AG04450 (cell line): Measurements from ENCODE around the gene ANKRD39. TPM values are rescaled to one million over a fixed set of nuclear protein-coding genes. Genes with fewer than 3 reads are reported as not detected.
A peak's percentile ranks its signal among the peaks of the same experiment; 100 is the strongest.

ENCODE experiments used
- CTCF ChIA-PET: fragments of 300-600, 350-600 bp; formaldehyde crosslinking; extraction: SDS; loops from one replicate; lab custom pipeline; 2022; ENCODE audit warnings: antibody characterized with exemption, inconsistent platforms; lab: Charles Lee
- POLR2A ChIA-PET: fragments of 350-600 bp; formaldehyde crosslinking; extraction: SDS; loops from one replicate; lab custom pipeline; 2021; ENCODE audit warnings: antibody characterized with exemption, inconsistent platforms; lab: Yijun Ruan, JAX
- DNase-seq: peaks from one replicate; pipeline ENCODE4 v3.0.0-alpha.2; 2011; ENCODE audit warnings: low read depth, low spot score
- H3K27ac ChIP-seq: one replicate; pipeline ENCODE4 v1.5.1; 2012; ENCODE audit warnings: low read depth, low read length, control low read depth
- H3K27me3 ChIP-seq: one replicate; pipeline ENCODE4 v1.6.0; 2012; ENCODE audit warnings: low read length; ENCODE audit not compliant: control insufficient read depth, insufficient read depth
- H3K4me3 ChIP-seq: 2 replicates; pipeline ENCODE4 v1.5.1; 2011; ENCODE audit warnings: mild to moderate bottlenecking, low read depth, low read length, control low read depth
- H3K9me3 ChIP-seq: 2 replicates; pipeline ENCODE4 v1.5.1; 2012; ENCODE audit warnings: low read length; ENCODE audit not compliant: control insufficient read depth, insufficient read depth
- polyA plus RNA-seq: library from polyadenylated mRNA; depleted of rRNA; stranded (reverse); fragments of >200 nt; gene quantifications from 2 replicates; pipeline ENCODE4 v1.2.3, GENCODE V29; 2011
- TF ChIP-seq, protein P1 (sequence below): IDR thresholded peaks from 2 replicates; pipeline ENCODE4 v1.5.1; 2011; ENCODE audit warnings: low read depth, low read length, control low read depth, inconsistent platforms

ANKRD39 gene
- polyA plus RNA-seq, 1 experiment = 3.8 TPM

DNA sequence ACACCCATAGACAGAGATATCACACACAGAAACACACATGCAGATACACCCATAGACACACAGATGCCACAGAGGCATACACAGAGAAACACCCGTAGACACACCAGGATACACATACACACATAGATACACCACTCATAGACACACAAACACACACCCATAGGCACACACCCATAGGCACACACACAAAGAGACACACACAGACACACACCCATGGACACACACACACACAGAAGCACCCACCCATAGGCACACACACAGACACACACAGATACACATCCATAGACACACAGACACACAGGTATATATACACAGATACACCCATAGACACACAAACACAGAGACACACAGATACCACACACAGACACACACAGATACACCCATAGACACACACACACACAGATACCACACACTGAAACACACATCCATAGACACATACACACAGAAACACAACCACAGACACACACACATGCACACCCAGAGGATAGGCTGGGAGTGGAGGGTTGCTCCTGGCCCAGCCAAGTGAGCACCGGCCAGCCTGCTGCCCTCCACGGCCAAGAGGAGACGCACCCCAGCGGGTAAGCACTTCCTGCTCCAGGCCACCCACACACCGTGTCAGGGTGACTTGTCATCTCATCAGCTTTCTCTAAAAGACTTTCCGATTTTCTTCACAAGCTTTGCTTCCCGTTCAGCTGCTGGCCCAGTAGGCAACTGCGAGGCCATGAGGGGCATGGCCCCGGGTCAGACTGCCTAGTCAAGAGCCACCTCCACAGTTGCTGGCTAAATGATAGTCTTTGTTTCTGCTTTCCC, 55.8 kb downstream of the ANKRD39 start:
- H3K27ac ChIP-seq = no peak overlapping the region
- POLR2A ChIA-PET = interaction anchor here (0.6 kb wide), 1 partner anchor 124 kb away, joined by 3 read pairs; no protein-coding TSS in a partner anchor

DNA sequence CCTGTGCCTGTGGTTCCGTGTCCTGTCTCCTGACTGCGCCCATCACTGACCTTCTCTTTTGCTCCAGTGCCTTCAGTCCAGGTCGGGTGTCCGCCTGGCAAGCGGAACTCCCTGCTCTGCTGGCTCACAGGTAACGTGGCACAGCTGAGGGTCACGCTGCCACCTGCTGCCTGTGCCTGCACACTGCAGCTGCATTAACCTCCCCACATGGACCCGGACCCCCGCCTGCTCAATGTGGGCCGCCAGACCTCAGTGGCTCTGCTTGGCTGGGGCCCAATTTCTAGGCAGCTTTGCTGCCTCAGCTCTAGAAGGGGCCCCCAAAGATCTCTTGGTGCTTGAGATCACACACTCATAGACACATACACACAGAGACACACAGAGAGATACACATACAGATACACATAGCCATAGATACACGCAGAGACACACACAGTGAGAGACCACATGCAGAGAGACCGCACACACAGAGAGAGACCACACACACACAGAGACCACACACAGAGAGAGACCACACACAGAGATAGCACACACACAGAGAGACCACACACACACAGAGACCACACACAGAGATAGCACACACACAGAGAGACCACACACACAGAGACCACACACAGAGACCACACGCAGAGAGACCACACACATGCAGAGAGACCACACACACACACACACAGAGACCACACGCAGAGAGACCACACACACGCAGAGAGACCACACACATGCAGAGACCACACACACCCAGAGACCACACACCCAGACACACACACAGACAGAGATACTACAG, 56.6 kb downstream of the ANKRD39 start:
- CTCF ChIA-PET = interaction anchor here (0.8 to 1.4 kb wide), 4 partner anchors 8 to 157 kb away, joined by 3 to 4 read pairs (median 4); no protein-coding TSS in a partner anchor
- POLR2A ChIA-PET = no interaction called here
- no peak overlapping the region for H3K27ac ChIP-seq
- TF ChIP-seq, protein P1, sequence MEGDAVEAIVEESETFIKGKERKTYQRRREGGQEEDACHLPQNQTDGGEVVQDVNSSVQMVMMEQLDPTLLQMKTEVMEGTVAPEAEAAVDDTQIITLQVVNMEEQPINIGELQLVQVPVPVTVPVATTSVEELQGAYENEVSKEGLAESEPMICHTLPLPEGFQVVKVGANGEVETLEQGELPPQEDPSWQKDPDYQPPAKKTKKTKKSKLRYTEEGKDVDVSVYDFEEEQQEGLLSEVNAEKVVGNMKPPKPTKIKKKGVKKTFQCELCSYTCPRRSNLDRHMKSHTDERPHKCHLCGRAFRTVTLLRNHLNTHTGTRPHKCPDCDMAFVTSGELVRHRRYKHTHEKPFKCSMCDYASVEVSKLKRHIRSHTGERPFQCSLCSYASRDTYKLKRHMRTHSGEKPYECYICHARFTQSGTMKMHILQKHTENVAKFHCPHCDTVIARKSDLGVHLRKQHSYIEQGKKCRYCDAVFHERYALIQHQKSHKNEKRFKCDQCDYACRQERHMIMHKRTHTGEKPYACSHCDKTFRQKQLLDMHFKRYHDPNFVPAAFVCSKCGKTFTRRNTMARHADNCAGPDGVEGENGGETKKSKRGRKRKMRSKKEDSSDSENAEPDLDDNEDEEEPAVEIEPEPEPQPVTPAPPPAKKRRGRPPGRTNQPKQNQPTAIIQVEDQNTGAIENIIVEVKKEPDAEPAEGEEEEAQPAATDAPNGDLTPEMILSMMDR = peak; percentile 78
- DNase-seq = no peak
- 0 out of 2 replicates have a peak, but pooled peaks cover 3% of the 10 kb centered on the region for H3K9me3 ChIP-seq
- no peak overlapping the region for H3K4me3 ChIP-seq
- no peaks in the 10 kb centered on the region for H3K27me3 ChIP-seq

More for the DNA sequence above, 55.8 kb downstream of the ANKRD39 start:
- H3K4me3 ChIP-seq = no peak overlapping the region
- TF ChIP-seq, protein P1 = no peak
- DNase-seq = no peak
- CTCF ChIA-PET = interaction anchor here (0.6 to 1.4 kb wide), 8 partner anchors 10 to 311 kb away, joined by 3 to 6 read pairs (median 3); partner anchors contain the start of genes ANKRD36 and CNNM3
- 0 out of 2 replicates have a peak, but pooled peaks cover 3% of the 10 kb centered on the region for H3K9me3 ChIP-seq
- no peaks in the 10 kb centered on the region for H3K27me3 ChIP-seq

- no peak overlapping the region for H3K4me3 ChIP-seq
- ChIA-PET POLR2A (no interaction called here), CTCF (interaction anchor here (0.6 to 1.4 kb wide), 7 partner anchors 8 to 265 kb away, joined by 3 to 7 read pairs (median 4); no protein-coding TSS in a partner anchor)
- H3K27ac ChIP-seq = no peak overlapping the region
- no peaks in the 10 kb centered on the region for H3K27me3 ChIP-seq
- TF ChIP-seq, protein P1 = no peak
- H3K9me3 ChIP-seq = 0 out of 2 replicates have a peak, but pooled peaks cover 3% of the 10 kb centered on the region
- DNase-seq = no peak
Measured at GRCh38 chr2:96800061-96801004, 57.5 kb downstream of the ANKRD39 start.

DNA sequence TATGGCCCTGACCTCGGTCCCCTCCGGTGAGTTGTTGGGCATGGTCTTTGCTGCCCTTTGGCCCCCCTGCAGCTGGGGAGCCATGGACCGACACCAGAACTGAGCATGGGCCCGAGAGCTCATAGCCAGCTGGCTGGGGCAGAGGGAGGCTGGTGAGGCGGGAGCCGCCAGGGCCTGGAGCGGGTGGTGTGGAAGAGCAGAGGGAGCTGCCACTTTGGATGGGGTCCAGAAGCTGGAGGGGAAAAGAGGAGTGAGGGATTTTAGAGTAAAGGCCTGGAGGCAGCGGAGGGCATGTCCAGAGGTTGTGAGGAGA, 58.2 kb downstream of the ANKRD39 start:
- H3K4me3 ChIP-seq = no peak overlapping the region
- 0 out of 2 replicates have a peak, but pooled peaks cover 3% of the 10 kb centered on the region for H3K9me3 ChIP-seq
- ChIA-PET CTCF (interaction anchor here (0.6 to 1.6 kb wide), 2 partner anchors 36 to 264 kb away, joined by 4 to 7 read pairs; no protein-coding TSS in a partner anchor), POLR2A (no interaction called here)
- H3K27me3 ChIP-seq = no peaks in the 10 kb centered on the region
- TF ChIP-seq, protein P1 = no peak
- no peak overlapping the region for H3K27ac ChIP-seq
- DNase-seq = no peak
